NCI-H510A treated with DMSO at 0.1 percent for 48 hours (cell line): ENCODE data around the gene C1GALT1.

Source experiments
- DNase-seq: peaks from one replicate; lab custom pipeline; 2025; lab: John Stamatoyannopoulos, UW

C1GALT1 gene

DNA sequence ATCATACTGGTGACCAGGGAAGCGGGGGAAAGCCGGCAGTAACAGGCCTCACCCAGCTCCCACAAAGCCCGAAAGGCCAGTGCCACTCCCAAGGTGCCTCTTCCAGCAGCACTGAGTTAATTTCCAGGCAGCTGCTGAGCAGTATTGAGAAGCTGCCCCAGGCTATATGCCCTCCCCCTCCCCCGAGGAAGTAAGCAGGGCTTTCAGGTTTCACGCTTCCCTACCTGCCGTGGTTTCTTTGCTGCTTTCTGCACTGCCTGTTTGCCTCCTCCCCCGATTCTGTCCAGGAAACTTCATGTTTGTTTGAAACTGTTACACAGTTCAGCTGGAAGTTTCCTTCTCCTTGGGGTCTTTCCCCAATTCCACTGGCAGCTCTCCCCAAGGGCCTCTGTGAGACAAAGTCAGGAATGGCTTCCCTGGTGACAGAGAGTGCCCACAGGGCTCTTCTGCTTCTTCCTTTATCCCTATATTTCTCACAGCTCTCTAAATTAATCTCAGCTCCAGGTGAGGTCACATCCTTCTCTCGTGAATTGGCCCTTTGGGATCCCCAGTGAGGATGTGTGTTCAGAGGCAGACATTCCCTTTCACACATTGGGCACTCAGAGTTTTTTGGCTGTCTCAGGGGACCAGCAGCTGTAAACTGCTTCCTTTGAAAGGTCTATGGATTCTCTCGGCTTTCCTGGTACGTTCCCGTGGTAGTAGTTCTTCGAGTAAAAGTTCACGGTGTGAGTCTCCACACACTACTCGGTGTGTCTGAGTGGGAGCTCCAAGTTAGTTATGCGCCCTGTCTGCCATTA, 19.4 kb downstream of the C1GALT1 start:
- DNase-seq = no peak

DNA sequence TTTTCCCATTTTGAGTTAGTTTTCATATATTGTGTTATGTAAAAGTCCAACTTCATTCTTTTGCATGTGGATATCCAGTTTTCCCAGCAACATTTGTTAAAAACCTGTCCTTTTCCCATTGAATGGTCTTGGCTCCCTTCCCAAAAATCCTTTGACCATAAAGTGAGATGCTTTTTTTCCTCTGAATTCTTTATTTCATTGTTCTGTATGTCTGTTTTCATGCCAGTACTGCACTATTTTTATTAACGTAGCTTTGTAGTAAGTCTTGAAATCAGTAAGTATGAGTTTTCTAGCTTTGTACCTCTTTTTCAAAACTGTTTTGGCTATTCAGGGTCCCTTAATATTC, 20.0 kb downstream of the C1GALT1 start:
- no peak for DNase-seq

DNA sequence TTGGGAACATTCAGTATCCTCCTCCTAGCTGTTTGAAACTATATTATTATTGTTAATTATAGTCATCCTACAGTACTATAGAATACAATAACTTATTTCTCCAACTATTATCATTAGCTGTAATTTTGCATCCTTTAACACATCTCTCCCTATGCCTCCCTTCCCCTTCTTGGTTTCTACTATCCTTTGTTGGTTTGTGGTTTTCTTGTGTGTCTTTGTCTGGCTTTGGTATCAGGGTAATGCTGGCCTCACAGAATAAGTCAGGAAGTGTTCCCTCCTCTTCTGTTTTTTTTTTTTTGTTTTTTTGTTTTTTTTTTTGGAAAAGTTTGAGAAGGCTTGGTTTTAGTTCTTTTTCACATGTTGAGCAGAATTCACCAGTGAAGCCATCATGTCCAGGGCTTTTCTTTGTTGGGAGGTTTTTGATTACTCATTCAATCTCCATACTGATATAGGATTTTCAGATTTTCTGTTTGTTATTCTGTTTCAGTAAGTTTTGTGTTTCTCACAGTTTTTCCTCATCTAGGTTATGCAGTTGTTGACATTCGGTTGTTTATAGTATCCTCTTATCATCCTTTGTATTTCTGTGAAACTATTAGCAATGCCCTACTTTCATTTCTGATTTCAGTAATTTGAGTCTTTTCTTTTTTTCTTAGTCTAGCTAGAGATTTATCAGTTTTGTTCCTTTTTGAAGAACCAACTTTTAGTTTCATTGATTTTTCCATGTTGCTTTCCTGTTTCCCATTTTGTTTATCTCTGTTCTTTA, 21.6 kb downstream of the C1GALT1 start:
- DNase-seq = no peak

DNA sequence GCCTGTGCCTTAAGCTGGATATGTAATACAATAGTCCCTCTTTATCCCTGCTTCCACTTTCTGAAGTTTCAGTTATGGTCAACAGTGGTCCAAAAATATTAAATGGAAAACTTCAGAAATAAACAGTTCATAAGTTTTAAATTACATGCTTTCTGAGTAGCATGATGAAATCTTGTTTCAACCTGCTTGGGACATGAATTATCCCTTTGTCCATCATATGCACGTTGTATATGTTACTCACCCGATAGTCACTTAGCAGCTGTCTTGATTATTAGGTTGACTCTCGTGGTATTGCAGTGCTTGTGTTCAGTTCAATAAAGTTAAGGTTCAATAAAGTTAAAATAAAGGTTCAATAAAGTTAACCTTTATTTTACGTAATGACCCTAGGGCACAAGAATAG, 25.5 kb downstream of the C1GALT1 start:
- DNase-seq = no peak

DNA sequence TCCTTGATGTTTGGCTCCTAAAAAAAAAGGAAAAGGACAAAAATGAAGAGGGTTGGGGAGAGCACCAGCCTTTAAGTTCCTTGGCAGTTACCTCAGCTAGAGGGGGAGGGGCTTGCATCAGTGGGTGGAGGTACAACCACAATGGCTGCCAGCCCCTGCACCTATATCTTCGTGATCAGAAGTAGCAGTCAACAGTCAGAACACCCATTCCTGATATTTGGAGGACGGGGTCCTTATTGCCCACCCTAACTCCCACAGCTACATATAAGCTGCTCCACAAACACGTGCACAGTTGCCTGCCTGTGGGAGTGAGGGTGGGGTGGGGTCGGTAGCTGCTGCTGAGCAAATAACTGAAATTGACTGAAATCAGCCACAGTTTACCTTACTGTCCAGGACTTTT, 26.2 kb downstream of the C1GALT1 start:
- DNase-seq = no peak

DNA sequence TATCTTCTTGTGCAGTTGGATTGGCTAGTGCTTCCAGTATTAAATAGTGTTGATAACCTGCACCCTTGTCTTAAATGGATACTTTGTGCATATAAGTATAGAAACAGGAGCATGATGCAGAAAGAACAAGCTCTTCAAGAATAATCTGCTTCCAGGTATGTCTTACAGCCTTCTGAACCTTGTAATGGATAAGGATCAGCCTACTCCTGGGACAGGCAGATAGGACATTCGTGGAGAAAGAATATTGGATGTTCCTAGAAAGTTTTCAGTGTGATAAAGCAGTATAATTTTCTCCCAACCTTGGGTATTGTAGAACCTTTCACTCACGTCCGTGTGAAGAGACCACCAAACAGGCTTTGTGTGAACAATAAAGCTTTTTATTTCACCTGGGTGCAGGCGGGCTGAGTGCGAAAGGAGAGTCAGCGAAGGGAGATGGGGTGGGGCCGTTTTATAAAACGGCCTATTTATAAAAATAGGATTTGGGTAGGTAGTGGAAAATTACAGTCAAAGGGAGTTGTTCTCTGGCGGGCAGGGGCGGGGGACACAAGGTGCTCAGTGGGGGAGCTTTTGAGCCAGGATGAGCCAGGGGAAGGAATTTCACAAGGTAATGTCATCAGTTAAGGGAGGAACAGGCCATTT, 27.2 kb downstream of the C1GALT1 start:
- no peak for DNase-seq

DNA sequence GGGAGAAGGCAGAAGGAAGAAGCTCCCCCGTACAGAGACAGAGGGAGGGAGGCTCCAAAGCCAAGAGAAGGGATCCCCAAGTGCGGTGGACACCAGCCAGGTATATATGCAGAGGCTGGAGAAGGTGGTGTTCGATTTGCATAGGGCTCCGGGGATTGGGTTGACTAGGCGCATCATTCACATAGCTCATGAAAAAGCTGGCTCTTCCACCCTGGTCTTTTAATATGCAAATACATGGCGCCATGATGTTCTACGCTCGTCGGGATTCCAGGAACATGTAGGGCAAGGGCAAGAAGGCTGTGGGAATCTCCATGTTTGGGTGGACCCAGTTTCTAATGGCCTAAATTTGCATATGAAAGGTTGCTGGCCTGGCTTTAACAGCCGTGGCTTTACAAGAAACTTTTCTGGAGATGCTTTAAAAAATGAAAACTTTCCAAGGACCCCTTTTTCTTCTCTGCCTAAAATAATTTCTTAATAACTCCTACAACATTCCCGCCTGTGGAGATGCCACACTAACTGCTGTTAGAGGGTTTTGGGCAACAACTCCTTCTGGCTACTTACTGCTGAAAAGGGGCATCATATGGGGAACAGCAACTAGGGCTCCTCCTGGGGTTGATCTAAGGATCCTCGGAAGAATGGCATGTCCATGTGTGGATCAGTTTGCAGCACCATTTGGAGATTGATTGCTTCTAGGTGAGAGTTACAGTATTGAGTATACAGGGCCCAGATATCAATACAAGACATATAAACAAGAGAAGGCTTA, 28.3 kb downstream of the C1GALT1 start:
- no peak for DNase-seq

DNA sequence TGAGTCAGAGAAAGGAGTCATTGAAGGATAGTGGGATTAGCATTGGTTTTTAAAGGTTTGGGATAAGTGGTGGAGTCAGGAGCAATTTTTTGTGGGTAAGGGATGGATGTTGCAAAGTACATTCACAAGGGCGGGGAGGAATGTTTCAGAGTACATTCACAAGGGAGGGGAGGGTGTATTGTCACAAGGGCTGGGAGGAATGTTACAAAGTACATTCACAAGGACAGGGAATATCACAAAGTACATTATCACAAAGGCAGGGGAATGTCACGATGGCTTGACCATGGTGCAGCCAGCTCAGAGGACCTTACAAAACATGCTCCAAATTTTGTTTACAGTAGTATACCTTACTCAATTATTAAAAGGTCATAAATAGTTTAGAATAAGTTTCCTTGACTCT, 30.3 kb downstream of the C1GALT1 start:
- no peak for DNase-seq

DNA sequence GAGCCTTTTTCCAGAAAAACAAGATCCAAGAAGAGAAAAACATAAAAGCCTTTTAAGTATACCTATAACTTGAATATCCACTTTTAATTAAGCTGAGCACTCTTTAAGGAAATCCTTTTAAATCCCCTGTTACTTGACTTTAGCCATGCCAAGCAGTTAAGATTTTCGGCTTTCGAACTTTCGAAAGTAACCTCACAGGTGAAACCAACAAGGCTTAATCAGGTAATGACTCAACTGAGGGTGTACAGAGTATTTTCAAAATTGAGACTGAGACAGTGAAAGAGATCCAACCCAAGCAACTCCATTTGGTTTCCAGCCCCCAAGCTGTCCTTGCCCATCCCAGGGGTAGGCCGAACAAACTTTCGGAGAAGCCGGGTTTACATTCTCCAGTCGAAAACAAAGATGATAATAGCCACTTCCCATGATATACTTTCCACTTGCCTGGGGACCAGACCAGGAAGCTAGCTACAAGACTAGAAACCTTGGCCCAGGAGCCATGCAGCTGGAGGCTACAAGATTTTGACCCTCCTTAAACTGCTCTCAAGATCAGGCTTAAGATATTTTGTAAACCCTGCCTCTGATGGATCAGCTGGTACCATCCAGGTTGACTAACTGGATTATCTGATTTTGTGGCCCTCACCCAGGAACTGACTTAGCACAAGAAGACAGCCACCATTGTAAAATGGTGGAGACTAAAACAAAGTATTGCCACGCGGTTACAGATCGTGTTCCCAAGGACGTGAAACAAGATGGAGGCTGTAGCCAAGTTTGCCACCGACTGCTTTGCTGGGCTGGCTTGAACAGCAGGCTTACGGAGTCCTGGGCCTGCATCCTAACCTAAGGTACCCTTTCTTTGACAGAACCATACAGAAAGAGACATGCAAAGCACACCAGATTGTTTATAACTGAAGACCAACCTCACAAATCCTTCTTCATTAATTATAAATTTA, 32.3 kb downstream of the C1GALT1 start:
- DNase-seq = no peak

DNA sequence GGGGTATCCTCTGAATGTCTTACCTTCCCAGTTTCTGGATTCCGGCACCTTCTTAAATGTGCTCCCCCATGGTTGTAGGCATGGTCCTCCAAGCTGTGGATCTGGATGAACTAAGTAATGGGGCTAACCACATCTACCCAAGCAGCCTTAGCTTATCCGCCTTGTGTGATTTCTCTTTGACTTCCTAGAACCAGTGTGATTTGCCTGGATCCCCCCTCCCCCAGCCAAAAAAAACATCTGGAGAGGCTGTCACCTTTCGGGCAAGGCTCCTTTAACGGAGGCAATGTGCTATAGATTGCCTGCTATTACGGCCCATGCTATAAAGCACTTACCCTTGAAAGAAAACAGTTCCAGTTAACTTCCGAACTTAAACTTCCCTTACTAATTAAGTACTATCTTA, 33.9 kb downstream of the C1GALT1 start:
- DNase-seq = no peak

DNA sequence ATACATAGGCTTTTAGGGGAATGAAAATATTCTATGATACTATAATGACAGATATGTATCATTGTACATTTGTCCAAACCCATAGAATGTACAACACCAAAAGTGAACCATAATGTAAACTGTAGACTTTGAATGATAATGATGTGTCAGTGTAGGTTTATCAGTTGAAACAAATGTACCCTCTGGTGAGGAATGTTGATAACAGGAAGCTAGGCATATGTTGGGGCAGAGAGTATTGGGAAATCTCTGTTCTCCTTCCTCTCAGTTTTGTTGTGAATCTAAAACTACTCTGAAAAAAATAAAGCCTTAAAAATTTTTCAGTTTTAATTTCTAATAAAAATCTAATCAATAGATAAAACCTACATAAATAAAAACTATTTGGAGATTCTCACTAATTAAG, 36.9 kb downstream of the C1GALT1 start:
- no peak for DNase-seq

DNA sequence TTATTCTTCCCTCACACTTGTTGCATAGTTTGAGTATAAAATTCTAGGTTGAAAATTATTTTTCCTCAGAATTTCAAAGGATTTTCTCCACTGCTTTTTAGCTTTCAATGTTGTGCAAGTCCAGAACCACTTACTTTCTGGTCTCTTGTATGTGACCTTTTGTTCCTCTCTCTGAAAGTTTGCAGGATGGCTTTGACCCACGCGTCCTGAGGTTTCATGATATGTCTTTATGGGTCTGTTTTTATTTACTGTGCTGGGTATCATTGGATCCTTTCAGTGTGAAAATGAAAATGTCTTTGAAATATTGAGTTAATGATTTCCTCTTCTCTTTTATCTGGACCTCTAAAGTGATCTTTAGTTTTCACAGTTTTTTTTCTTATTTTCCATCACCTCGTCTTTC, 38.5 kb downstream of the C1GALT1 start:
- no peak for DNase-seq

DNA sequence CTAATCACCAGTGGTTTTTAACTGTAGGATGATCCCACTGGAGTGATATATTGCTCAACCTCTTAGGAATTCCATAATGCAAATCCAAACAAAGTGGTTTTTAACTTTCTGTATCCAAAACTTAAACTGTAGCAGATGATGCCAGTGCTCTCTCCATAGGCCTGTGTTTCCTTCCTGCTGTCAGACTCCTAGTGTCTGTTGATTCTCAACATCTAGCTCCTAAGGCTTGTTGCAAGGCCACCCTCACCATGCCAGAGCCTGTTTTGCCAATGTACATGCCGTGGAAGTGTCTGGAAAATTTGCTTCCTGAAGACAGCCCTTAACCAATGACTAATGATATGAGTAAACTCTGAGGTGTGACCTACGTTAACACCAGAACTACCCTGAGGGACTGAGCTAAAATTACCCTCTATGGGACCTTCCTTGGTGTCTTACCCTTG, 39.3 kb downstream of the C1GALT1 start:
- DNase-seq = no peak

DNA sequence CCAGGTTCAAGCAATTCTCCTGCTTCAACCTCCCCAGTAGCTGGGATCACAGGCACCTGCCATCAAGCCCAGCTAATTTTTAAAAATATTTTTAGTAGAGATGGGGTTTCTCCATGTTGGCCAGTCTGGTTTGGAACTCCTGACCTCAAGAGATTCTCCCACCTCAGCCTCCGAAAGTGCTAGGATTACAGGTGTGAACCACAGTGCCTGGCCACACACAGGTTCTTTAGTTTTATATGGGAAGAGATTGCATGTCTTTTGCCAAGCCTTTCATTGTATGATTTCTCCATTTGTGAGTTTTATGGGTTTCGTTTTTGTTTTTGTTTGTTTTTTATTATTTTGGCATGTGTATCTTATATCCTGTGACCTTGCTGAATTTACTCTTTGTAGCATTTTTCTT, 40.9 kb downstream of the C1GALT1 start:
- no peak for DNase-seq

DNA sequence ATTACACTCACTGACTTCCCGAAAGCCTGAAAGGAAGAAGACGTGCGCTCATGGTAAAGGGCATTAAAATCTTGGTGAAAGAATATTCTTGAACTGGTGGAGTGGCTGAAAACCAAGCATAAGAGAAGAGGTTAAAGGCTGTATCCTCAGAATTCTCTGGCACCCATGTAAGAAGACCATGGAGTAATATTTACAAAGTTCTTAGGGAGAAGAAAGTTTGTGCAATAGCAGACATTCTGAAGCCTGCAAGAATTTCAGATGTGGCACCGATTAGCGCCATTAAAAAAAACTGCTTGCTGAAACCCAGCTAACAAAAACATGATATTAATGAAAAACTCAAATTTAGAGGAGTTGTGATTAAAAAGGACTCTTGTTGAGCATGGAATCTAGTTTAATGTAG, 44.1 kb downstream of the C1GALT1 start:
- DNase-seq = no peak

DNA sequence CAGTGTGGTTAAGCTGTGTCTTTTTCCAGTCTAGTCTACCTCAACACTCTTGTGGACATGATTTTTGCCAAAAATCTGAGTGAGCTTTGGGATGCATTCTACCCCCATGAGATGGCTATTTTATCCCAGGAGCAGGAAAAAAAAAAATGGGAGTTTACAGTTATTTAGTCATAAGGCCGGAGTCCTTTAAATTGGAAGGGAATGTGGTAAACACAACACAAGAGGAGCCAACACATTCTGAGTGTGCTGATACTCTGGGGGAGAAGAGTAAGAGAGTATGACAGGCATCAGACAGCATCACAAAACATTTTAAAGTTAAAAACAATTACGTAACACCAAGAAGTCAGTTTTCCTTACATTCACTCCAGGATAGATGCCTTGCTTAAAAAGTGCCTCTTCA, 46.1 kb downstream of the C1GALT1 start:
- DNase-seq = no peak

DNA sequence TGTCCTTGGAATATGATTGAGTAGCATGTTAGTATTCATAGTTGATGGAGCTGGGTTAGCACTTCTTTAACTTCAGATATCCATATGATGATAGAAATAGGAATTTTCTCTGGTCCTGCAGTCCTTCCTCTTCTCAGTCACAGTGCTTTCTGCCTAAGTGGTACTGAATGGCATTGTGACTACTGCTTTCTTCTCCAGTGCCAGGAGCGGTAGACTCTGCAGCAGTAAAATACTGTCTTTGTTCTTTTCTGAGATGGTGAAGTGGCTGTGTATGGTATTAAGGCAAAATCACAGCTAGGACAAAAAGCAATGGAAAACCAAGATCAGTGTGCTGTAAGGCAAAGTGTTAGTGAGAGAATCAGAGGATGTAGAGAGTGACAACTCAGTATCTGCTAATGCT, 46.6 kb downstream of the C1GALT1 start:
- DNase-seq = no peak

DNA sequence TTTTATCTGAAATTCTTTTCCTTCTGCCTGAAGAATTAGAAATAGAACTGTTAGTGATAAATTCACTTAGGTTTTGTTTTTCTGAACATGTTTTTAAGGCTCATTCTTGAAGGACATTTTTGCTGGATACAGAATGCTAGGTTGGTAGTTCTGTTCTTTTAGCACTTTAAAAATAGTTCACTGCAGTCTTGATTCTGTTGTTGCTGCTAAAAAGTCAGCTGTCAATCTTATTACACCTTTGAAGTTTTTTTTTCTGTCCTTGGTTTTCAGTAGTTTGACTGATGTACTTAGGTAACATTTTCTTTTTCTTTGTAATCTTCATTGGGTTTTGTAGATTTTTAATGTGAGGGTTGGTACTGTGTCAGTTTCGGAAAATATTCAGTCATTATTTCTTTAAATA, 48.7 kb downstream of the C1GALT1 start:
- DNase-seq = no peak

DNA sequence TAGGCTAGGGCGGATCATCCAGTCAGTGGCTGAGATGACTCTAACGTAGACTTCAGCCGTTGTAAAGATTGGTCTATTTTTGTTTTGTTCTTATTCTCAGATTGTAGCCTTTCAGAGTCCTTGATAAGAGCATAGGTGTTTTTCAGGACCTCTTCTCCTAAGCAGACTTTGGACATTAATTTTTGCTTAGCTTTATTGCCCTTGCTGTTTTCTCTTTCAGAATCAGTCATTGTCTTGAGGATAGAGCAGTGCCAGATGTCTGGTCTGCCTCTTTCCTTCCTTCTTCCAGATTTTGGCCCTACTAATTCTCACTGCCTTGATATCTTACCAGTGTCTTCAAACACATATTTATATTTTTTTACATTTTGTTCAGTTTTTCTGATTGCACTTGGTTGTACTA, 49.5 kb downstream of the C1GALT1 start:
- no peak for DNase-seq

DNA sequence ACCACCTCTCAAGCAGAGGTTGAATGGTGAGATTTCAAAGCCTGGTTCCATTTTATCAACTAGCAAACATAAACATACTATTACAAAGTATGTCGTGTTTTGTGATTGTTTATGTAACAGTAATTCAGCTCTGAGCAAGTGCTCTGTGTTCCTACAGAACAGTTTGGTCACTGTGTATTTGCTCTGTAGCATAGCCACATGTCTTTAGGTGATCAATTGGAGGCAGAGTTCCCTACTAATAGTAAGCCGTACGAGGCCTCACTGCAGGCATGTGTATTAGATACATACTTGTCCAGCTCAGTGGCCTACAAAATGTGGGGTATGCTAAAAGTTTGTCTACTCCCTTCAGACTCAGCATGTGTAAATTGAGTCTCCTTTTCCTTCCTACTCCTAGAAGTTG, 53.0 kb downstream of the C1GALT1 start:
- DNase-seq = no peak

DNA sequence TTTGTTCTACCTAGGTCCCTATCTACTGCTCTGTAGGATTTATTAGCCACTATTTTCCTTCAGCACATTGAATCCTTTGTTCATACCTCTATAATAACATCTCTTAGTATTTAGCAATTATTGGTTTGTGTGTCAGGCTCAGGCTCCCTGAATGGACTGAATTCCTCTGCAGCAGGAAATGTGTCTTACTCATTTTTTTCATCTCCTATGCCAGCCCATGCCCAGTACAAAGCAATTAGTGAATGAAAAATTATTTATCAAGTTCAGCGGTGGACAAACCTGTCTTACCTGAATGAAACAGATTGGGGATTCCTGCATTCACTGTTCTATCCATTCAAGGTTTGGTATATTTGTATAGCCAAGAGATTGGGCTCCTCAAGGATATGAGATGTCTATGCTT, 53.7 kb downstream of the C1GALT1 start:
- no peak for DNase-seq
